NCI-H1105 (cell line): ENCODE measurements around the gene COMMD3.
A peak's percentile ranks its signal among the peaks of the same experiment; 100 is the strongest.

Experiments
- DNase-seq: peaks from one replicate; lab custom pipeline; 2025; lab: John Stamatoyannopoulos, UW

COMMD3 gene

DNA sequence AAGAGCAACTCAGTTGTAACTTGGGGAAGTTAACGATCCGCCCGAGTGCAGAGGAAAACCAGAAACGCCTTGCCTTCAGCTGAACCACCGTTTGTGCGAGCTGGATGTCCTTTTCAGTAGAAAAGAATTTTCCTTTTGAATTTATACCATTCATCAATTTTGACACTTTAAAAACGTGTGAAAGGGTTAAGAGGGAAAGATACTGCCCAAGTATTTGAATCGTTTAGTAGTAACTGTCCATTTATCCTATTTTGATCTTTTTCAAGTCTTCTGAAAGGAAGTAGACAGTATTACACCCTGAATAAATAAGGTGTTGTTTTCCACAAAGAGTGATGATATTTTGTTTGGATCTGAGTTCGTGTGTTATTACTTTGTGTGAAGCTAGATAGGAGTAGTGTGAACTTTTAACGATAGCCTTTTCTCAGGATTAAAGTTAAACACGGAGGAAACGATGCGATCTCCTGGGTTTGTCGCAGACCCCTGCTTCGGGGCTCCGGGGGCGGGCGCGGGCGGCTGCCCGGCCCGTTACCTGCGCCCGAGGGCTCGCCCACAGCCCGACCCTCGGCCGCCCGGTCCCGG lies 3.9 kb downstream of the COMMD3 start:
- no peak for DNase-seq

GRCh38 chr10:22320591-22321155 lies 4.5 kb downstream of the COMMD3 start, which contains the start of gene BMI1:
TSS of gene BMI1 (plus strand) at chr10:22321099. CDS start at chr10:22326450, 5,351 bp downstream.
- DNase-seq: peak; percentile 69

DNA sequence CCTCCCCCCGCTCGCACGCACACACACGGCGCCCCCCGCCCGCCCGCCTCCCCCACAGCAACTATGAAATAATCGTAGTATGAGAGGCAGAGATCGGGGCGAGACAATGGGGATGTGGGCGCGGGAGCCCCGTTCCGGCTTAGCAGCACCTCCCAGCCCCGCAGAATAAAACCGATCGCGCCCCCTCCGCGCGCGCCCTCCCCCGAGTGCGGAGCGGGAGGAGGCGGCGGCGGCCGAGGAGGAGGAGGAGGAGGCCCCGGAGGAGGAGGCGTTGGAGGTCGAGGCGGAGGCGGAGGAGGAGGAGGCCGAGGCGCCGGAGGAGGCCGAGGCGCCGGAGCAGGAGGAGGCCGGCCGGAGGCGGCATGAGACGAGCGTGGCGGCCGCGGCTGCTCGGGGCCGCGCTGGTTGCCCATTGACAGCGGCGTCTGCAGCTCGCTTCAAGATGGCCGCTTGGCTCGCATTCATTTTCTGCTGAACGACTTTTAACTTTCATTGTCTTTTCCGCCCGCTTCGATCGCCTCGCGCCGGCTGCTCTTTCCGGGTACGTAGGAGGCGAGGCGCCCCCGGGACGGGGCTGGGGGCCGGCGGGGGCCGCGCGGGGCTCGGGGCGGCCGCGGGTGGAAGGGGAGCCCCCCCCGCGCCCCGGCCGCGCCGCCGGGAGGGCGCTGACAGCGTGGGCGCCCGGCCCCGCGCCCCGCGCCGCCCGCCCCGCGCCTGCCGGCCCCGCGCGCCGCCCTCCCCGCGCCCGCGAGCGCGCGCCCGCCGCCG lies 5.2 kb downstream of the COMMD3 start:
- DNase-seq: peak; percentile 26

DNA sequence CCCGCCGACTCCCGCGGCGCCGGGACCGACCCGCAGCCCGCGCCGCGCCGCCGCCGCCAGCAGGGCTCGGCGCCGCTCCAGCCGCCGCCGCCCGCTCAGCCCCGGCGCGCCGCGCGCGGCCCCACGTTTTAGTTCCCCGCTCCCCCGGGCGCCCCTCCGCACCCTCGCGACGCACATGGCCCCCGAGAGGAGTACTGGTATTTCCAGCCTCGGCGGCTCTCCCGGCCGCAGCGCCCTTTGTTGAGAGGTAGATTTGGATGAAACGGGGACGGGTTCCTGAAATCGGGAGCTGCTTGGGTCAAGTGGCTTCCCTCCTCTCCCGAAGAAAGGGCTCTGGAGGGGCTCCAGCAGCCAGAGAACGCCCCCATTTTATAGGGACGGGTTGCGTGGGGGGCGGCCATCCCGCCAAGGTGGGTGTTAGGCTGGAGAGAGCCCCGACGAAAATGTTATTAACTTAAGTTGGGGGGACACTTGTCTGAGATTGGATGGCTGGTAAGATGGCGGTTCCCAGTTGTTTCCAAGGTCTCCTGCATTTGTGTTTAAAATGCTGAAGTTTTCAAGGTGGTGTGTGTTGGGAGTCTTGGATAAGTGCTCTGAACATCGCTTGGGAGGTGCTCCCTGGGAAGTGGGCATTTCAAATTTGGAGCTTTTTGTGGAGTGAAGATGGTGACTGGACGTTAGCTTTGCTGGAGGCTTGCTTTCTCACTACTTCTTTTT lies 5.9 kb downstream of the COMMD3 start:
- DNase-seq: no peak

GRCh38 chr10:22322641-22323160 lies 6.5 kb downstream of the COMMD3 start:
- DNase-seq: no peak

DNA sequence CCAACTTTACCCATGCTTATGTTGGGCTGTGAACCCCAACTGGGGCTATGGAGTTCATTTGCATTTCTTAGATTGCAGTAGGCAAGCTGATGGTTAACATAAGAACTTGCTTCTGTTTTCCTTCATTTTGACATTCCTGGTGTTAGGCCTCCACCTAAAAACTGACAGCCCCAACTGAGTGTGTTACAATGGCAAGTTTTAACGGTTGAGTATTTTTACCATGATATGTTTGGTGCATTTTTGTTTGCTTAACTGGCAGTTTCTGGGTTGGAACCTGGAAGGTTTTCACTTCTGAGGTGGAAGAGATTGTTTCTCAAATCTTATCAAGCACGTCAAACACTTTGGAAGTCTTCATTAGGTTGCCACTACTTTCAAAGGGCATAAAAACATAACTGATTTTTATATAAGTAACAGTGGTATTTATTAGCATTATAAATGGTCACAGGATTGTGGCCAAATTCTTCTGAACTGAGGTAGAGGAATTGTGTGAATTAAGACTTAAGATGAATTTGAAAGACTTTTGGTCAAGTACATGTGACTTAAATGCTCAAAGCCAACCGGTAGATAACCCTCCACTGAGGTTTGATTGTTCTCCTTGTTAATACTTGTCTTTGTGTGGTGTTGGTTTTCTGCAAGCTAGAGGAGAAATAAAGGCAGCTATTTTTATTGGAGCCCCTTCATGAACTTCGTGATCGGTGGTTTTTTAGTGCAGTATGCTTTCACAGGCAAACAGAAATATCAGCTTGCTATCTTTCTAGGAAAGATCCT lies 7.5 kb downstream of the COMMD3 start:
- DNase-seq: no peak

DNA sequence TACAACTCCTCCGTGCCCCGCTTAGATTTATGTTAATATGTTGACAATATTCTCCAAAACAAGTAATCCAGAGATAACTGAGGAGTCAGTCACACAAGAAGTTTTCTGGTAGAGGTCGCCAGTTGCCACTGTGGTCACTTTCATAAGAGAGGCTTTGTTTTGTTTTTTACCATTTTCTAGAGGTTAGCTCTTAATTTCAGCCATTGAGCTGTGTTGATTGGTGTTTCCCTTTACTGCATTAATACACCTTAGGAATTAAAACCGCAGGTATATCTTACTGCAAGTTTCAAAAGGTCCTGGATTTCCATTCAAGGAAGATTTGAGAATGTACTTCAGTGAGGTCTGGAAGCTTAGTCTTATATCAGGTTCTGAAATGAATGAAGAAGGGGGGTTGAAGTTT lies 8.2 kb downstream of the COMMD3 start:
- DNase-seq: no peak

DNA sequence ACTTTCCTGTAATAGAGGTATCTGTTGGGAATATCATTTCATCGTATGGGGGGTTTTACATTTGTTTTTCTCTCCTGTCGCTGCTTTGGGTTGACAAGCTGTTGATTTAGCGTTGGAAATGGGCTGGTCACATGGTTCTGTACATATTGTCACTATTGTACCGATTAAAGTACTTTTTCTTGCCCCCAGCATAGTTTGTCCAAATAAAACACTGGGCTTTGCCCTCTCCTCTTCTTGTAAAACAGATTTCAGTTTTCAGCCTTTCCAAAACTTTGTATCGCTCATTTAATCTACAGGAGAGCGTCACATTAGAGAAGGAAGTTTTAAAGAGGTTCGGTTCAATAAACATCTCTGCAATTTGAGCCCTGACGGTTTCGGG lies 8.7 kb downstream of the COMMD3 start:
- DNase-seq: no peak

DNA sequence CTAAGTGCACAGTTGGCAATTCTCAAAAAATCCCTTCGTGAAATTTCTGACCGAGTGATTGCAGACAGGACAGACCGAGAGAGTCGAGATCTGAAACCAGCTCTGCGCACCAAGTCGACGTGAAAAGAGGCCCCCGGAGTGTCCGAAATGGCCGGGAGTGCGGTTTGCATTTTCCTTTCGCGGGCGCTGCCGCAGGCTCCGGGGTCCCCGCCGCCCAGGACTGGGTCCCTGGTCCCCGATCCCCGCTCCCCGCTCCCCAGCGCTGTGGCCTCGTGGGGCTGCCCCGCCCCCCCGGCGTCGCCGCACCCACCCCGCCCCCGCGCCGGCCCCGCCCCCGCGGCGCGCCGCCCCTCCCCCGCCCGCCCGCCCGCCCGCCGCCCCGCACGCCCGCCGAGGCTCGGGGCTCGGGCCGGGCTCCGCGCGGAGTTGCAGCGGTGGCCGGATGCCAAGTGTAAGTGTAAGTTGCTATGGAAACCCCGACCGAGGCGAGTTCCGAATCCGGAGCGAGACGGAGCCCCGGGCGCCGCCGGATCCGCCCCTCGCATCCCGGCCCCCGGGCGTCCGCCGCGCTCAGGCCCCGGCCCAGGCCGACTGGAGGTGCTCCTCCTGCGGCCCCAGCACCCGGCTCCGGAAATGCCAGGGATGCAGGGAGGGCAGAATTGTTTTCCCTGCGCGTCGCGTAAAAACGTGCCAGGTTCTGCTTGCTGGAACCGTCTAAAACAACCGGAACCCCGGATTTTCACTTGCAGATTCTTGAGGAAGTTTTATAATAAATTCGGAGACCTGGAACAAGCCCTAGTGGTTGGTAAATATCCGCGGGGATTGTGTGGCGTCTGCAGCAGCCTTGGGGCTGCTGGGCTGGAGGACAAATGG lies 9.3 kb downstream of the COMMD3 start:
- peak; percentile 45 for DNase-seq

DNA sequence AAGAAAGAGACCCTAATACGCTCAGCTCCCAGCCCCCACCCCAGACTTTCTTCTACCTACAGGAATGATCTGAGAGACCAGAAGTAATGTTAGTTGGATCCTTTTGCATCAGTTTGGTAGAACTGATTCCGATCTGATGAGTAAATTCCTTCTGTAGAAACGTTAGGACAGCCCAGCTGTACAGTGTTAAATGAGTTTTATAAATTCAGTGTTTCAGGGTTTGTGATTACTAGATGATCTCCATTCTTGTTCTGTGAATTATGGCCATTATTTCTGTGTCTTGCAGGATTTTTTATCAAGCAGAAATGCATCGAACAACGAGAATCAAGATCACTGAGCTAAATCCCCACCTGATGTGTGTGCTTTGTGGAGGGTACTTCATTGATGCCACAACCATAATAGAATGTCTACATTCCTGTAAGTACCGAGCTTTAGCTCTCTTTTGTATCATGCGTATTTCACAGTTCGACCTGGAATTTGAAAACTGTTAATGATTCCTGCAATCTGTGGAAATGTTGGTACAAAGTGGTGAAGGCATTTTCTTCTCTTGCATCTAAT lies 10.0 kb downstream of the COMMD3 start:
- DNase-seq: no peak

DNA sequence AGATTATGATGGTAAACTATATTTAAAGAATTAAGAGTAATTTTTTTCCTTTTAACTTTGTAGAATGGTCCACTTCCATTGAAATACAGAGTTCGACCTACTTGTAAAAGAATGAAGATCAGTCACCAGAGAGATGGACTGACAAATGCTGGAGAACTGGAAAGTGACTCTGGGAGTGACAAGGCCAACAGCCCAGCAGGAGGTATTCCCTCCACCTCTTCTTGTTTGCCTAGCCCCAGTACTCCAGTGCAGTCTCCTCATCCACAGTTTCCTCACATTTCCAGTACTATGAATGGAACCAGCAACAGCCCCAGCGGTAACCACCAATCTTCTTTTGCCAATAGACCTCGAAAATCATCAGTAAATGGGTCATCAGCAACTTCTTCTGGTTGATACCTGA lies 13.0 kb downstream of the COMMD3 start:
- no peak for DNase-seq

- DNase-seq: no peak
These were observed 16.0 kb downstream of the COMMD3 start for GRCh38 chr10:22332116-22332692.

DNA sequence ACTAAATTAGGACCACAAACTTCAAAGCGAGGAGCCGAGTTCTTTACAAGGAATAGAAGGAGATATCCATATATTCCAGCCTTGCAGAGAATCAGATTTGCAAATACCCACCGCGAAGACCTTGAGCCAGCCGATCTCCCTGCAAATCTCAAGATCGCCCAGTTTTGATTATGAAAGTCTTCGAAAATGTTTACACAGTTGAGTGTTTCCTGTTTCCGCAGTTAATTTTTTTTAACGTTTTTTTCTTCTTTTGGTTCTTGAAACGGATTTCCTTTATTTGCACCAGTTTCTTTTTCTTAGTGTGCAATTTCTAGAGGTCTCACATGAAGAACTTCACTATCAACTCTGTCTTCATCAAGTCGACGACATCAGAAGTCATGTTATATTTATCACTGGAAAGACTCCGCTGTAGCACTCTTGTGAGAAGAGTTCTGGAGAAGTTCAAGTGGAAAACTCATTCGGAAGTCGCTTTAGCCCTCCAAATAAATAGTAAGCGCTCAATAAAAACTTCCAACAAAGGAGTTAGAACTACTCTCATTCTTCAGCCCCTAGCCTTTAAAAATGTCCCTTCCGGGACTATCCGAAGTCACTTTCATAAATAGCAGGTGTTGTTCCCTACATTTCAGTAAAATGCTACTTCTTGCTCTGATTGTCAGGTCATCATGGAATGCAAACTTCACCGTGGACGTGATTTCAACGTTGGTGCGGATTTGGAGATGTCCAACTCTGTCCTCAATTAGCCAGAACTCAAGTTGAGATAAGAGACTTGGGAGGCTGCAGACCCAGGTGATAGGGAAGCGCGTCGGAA lies 17.2 kb downstream of the COMMD3 start:
- no peak for DNase-seq

GRCh38 chr10:22333975-22334282 lies 17.7 kb downstream of the COMMD3 start:
- DNase-seq: no peak

- DNase-seq: no peak
These were observed 18.4 kb downstream of the COMMD3 start for GRCh38 chr10:22334414-22335172.

DNA sequence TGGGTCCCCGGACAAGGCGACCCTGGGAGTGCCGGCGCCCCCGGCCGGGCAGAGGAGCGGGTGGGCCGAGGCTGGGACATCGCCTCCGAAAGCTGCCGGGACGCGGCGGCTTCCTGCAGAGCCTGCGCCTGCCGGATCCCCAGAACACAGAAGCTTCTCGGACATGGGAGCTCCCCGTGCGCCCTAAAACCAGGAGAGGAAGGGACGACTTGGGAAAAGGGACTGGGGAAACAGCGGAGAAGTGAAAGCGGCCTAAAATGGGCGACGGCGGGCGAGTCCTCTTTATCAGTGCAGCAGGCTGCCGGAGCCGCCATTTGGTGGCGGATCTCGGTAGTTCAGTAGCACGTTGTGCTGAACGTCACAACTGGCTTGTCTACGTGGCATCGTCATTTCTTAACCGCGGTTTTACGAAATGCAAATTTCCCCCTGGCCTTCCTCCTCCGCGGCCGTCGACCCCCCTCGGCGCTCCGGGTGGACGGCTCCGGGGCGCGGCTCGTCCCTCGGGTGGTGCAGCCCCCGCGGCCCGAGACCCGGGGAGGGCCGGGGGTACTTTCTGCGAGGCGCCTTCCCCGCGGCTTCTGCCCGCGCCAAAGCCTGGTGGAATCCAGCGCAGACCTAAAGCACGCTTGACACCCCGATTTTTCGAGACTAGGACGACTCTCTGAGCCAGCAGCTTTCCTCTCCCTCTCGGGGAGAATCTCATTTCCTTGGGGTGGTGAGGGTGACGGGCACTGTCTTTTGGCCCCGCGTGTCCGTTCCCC lies 19.2 kb downstream of the COMMD3 start:
- no peak for DNase-seq

DNA sequence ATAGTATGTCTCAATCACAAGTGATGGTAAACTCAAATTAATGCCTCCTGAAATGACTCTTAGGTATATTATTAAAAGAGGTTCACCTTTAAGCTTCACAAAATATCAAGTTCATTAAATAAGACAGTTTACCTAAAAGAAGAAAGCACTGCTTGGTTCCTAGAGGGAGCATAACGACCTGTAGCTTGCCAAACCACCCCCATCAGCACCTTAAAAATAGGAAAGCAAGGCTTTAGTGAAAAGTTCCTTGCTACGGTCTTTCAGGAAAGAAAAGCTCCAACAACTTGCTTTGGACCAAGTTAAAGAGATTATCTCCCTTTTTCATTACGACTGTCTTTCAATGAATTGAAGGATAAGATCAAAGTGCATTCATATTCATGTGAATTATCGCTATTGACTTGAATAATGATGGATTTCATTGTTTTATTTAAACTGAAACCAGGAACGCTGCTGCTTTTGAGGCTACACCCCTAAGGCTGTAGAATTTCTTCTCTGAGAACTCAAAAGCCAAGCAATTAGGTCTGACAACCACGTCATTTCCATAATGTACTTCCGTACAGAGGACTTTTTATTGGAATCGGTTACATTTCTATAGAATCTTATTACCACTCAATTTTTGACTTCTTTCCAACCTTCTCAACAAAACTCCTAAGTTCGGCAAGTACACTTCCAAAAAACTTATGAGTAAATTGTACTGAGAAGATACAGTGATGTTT lies 22.2 kb downstream of the COMMD3 start:
- no peak for DNase-seq
